Upper lobe of right lung (tissue), 1 donor: ENCODE results near the gene HCFC1. TPM values are rescaled to one million over a fixed set of nuclear protein-coding genes. Genes with fewer than 3 reads are reported as not detected.
A peak's percentile ranks its signal among the peaks of the same experiment; 100 is the strongest.

Experiments used
- ATAC-seq: fragments of 200-7000 bp; cut with Tn5 transposase; one replicate; pipeline ENCODE4 v1.9.1; 2020; ENCODE audit warnings: mild to moderate bottlenecking, moderate library complexity
- DNase-seq: peaks from one replicate; pipeline ENCODE4 v3.0.0-alpha.2; 2020
- H3K27ac ChIP-seq: fragments of 200-600 bp; one replicate; pipeline ENCODE4 v1.8.0; 2022
- H3K27me3 ChIP-seq: fragments of 200-600 bp; one replicate; pipeline ENCODE4 v1.8.0; 2022; ENCODE audit warnings: mild to moderate bottlenecking
- H3K36me3 ChIP-seq: fragments of 200-600 bp; one replicate; pipeline ENCODE4 v1.8.0; 2022
- H3K4me1 ChIP-seq: fragments of 200-600 bp; one replicate; pipeline ENCODE4 v1.8.0; 2022
- H3K4me3 ChIP-seq: fragments of 200-600 bp; one replicate; pipeline ENCODE4 v1.8.0; 2022; ENCODE audit warnings: mild to moderate bottlenecking
- H3K9me3 ChIP-seq: fragments of 200-600 bp; one replicate; pipeline ENCODE4 v1.8.0; 2022
- intact Hi-C: fragments of 100-400 bp; cut with DNase I; formaldehyde crosslinking; loops from one replicate; pipeline ENCODE4 v1.11.0; 2022
- total RNA-seq: library from RNA; stranded (reverse); fragmentation: NEBNext Ultra II Directional; extraction: Animal tissue kit (Norgen Biotek cat#: 25700); gene quantifications from one replicate; pipeline ENCODE4 v1.2.1, GENCODE V29; 2021
- TF ChIP-seq, protein P1 (sequence below): fragments of 200-600 bp; IDR thresholded peaks from one replicate; pipeline ENCODE4 v1.8.0; 2022; ENCODE audit warnings: antibody characterized with exemption
- donor health status: DM: no; HTN: yes; CAD: no; lungs with severe emphysema.

Gene HCFC1
- total RNA-seq, 1 donor from 2014 or later = 47.5 TPM

DNA sequence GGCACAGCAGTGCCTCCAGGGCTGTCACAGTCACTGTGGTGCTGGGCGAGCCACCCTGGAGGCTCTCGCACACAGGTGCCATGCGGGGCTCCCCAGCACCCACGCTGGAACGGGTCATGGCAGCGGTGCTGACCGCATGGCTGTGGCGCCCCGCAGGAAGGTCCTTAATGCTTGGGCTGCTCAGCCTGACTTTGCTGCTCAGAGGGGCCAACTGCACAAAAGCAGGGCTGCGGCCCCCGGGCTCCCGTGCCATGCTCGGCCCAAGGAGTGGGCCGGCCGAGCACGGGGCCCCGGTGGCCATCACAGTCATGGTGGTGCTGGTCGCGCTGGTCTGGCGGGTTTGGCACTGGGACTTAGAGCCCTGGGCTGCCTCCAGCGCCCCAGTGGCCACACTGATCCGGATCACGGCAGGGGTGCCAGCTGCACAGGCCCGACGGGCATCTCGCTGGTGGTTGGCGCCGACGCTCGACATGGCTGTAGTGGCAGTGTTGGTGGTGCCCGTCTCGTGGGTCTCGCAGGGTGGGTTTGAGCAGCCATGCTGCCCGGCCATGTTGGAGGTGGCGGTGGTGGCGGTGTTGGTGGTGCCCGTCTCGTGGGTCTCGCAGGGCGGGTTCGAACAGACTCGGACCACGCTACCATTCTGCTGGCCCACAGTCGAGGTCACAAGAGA, 16.9 kb downstream of the HCFC1 start:
- no peak overlapping the region for H3K27ac ChIP-seq
- intact Hi-C loops = loop anchor here (10.0 kb wide), 1 partner anchor 190 kb away; the partner anchor contains the start of gene PLXNB3
- H3K4me1 ChIP-seq = no peaks in the 10 kb centered on the region
- H3K36me3 ChIP-seq = peaks cover 79% of the 10 kb centered on the region
- no peaks in the 10 kb centered on the region for H3K27me3 ChIP-seq
- no peak for DNase-seq
- no peaks in the 10 kb centered on the region for H3K9me3 ChIP-seq
- TF ChIP-seq, protein P1, sequence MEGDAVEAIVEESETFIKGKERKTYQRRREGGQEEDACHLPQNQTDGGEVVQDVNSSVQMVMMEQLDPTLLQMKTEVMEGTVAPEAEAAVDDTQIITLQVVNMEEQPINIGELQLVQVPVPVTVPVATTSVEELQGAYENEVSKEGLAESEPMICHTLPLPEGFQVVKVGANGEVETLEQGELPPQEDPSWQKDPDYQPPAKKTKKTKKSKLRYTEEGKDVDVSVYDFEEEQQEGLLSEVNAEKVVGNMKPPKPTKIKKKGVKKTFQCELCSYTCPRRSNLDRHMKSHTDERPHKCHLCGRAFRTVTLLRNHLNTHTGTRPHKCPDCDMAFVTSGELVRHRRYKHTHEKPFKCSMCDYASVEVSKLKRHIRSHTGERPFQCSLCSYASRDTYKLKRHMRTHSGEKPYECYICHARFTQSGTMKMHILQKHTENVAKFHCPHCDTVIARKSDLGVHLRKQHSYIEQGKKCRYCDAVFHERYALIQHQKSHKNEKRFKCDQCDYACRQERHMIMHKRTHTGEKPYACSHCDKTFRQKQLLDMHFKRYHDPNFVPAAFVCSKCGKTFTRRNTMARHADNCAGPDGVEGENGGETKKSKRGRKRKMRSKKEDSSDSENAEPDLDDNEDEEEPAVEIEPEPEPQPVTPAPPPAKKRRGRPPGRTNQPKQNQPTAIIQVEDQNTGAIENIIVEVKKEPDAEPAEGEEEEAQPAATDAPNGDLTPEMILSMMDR = no peak
- ATAC-seq = no peak
- H3K4me3 ChIP-seq = no peak overlapping the region

GRCh38 chrX:153953892-153954557, 17.6 kb downstream of the HCFC1 start:
- peaks cover 78% of the 10 kb centered on the region for H3K36me3 ChIP-seq

GRCh38 chrX:153953342-153953830, 18.2 kb downstream of the HCFC1 start:
- H3K4me3 ChIP-seq = no peak overlapping the region
- peaks cover 3% of the 10 kb centered on the region for H3K4me1 ChIP-seq
- intact Hi-C loops = loop anchor here (10.0 kb wide), 1 partner anchor 189 kb away; the partner anchor contains the start of gene PLXNB3
- no peaks in the 10 kb centered on the region for H3K9me3 ChIP-seq
- TF ChIP-seq, protein P1 = peak; percentile 93
- peak; percentile 76 for DNase-seq
- H3K36me3 ChIP-seq = peaks cover 72% of the 10 kb centered on the region
- H3K27ac ChIP-seq = no peak overlapping the region
- ATAC-seq = peak; percentile 87
- H3K27me3 ChIP-seq = no peaks in the 10 kb centered on the region

More at GRCh38 chrX:153953892-153954557, 17.6 kb downstream of the HCFC1 start:
- intact Hi-C loops = loop anchor here (10.0 kb wide), 1 partner anchor 189 kb away; the partner anchor contains the start of gene PLXNB3
- Histone ChIP-seq H3K9me3 (no peaks in the 10 kb centered on the region), H3K4me3 (no peak overlapping the region), H3K27me3 (no peaks in the 10 kb centered on the region), H3K27ac (no peak overlapping the region), H3K4me1 (peaks cover 3% of the 10 kb centered on the region)
- DNase-seq = no peak
- TF ChIP-seq, protein P1 = no peak
- ATAC-seq = no peak

DNA sequence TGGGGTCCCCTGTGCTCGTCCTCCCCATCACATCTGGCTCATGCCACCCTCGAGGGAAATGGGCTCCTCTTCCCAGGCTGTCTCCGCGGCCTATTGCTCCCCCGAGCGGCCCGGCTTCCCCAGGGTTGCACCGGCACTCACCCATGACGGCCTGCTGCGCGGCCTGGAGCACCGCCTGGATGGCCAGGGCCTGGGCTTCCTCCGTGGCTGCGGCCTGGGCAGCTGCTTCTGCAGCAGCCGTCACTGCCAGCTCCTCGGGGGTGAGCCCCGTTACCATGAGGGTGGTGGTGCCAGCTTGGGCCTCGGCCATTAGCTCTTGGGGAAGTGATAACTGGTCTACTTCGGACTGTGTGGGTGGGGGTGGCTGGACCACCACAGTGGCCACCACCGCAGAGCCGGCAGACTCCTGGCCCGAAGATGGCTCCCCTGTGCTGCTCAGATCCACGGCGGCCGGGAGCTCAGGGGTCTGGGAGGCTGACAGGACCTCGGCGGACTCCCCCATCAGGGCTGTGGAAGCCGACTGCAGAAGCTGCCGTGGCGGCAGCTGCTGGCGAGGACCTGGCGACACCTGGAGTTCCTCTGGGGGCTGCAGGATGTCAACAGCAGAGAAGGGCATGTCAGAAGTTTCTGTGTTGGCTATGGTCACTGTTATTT, 19.1 kb downstream of the HCFC1 start:
- Histone ChIP-seq H3K4me3 (no peak overlapping the region), H3K27me3 (no peaks in the 10 kb centered on the region), H3K27ac (no peak overlapping the region), H3K4me1 (peaks cover 3% of the 10 kb centered on the region), H3K9me3 (no peaks in the 10 kb centered on the region), H3K36me3 (peaks cover 63% of the 10 kb centered on the region)
- TF ChIP-seq, protein P1 = no peak
- no peak for DNase-seq
- intact Hi-C loops = loop anchor here (10.0 kb wide), 1 partner anchor 188 kb away; the partner anchor contains the start of gene PLXNB3
- ATAC-seq = no peak

DNA sequence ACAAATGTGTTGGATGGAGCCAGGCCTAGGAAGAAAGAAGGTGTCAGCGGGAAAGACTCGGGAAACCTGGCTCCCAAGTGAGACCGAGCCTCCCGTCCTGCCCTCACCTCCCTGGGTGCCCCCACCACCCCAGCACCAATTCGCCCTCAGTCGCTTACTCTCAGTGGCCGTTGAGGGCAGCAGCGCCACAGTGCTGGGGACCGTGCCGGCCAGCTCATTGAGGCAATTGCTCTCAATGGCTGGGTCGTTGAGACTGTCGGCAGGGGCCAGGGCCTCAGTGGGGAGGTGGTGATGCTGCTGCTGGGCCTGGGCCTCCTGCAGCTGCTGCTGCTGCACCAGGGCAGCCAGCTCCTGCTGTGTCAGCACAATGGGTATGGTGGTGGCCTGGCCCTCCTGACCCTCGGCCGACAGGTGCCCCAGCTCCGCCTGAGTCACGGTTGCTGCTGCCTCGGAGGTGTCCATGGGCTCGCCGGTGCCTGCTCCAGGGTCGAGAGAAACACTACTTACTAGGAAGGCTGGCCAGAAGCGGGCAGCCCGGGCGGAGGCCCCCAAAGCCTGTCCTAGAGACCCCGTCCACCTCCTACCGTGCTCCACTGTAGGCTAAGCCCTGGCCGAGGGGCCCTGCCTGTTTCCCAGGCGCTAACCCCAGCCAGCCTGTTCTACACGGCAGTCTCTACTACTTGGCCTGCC, 19.8 kb downstream of the HCFC1 start:
- no peaks in the 10 kb centered on the region for H3K27me3 ChIP-seq
- TF ChIP-seq, protein P1 = no peak
- peaks cover 3% of the 10 kb centered on the region for H3K4me1 ChIP-seq
- intact Hi-C loops = loop anchor here (10.0 kb wide), 1 partner anchor 187 kb away; the partner anchor contains the start of gene PLXNB3
- no peak overlapping the region for H3K4me3 ChIP-seq
- H3K36me3 ChIP-seq = peaks cover 56% of the 10 kb centered on the region
- ATAC-seq (no peak), DNase-seq (no peak)
- H3K9me3 ChIP-seq = no peaks in the 10 kb centered on the region
- H3K27ac ChIP-seq = no peak overlapping the region
